Endothelial cell of umbilical vein (primary cell): ENCODE measurements around the gene LRIG1. TPM values are rescaled to one million over a fixed set of nuclear protein-coding genes. Genes with fewer than 3 reads are reported as not detected.

Experiments used
- BruUV-seq: library from RNA; stranded (reverse); fragments of 400-500 nt; replicated peaks from 2 replicates; lab custom pipeline; 2021; lab: Mats Ljungman, UMichigan
- CTCF ChIA-PET: fragments of 300-600, 350-600 bp; sonication (Branson Sonifier 250); formaldehyde crosslinking; loops from one replicate; lab custom pipeline; 2021; ENCODE audit warnings: antibody characterized with exemption, inconsistent platforms; lab: Charles Lee
- POLR2A ChIA-PET: fragments of 300-600, 350-600 bp; sonication (Branson Sonifier 250); formaldehyde crosslinking; loops from one replicate; lab custom pipeline; 2021; ENCODE audit warnings: antibody characterized with exemption, inconsistent platforms; lab: Charles Lee
- DNase-seq: peaks from one replicate; pipeline ENCODE4 v3.0.0-alpha.2; 2011; ENCODE audit warnings: low read depth, low spot score
- FAIRE-seq: peaks from 2 replicates; lab custom pipeline; 2011; peaks lifted over from hg19 to GRCh38; lab: Jason Lieb, UNC
- H2AFZ ChIP-seq: 2 replicates; pipeline ENCODE4 v1.6.0; 2012; ENCODE audit warnings: low read depth, low read length, control low read depth, inconsistent platforms
- H3K27ac ChIP-seq: 2 replicates; pipeline ENCODE4 v1.5.1; 2011; ENCODE audit warnings: low read depth, mild to moderate bottlenecking, control low read depth, low read length, moderate library complexity; ENCODE audit not compliant: insufficient read depth
- H3K27me3 ChIP-seq, 2 experiments: 2 replicates each; pipeline versions ENCODE4 v1.6.0 to v1.6.1; 2011; ENCODE audit warnings: low read length in 2 of 2, mixed read lengths in 1 of 2; ENCODE audit not compliant: control insufficient read depth in 2 of 2, insufficient read depth in 2 of 2
- H3K36me3 ChIP-seq, 2 experiments: 2 replicates in 1 of 2; 3 replicates in 1 of 2; pipeline ENCODE4 v1.5.1; 2011; ENCODE audit warnings: low read length in 2 of 2, mild to moderate bottlenecking in 1 of 2, moderate library complexity in 1 of 2; ENCODE audit not compliant: control insufficient read depth in 2 of 2, insufficient read depth in 2 of 2; ENCODE audit errors: extremely low read depth in 1 of 2
- H3K4me1 ChIP-seq: 3 replicates; pipeline ENCODE4 v1.5.1; 2011; ENCODE audit warnings: mild to moderate bottlenecking, low read length; ENCODE audit not compliant: control insufficient read depth, insufficient read depth; ENCODE audit errors: extremely low read depth
- H3K4me2 ChIP-seq: 2 replicates; pipeline ENCODE4 v1.6.1; 2011; ENCODE audit warnings: low read length, control low read depth, mixed read lengths; ENCODE audit not compliant: insufficient read depth
- H3K4me3 ChIP-seq, 3 experiments: fragments of 200-600 bp in 1 of 3; sonication (generic), shearing (Covaris generic) in 1 of 3; replicated peaks in 1 of 3; 2 replicates each; pipeline ENCODE4 v1.5.1; 2011 to 2016; ENCODE audit warnings: control low read depth in 3 of 3, low read length in 3 of 3, mild to moderate bottlenecking in 2 of 3, inconsistent platforms in 1 of 3, low read depth in 1 of 3, moderate library complexity in 1 of 3; ENCODE audit not compliant: insufficient read depth in 1 of 3
- H3K79me2 ChIP-seq: 2 replicates; pipeline ENCODE4 v1.6.0; 2012; ENCODE audit warnings: low read length, inconsistent platforms; ENCODE audit not compliant: control insufficient read depth, insufficient read depth
- H3K9ac ChIP-seq: replicated peaks from 2 replicates; pipeline ENCODE3; 2011; ENCODE audit warnings: low read length, control low read depth; ENCODE audit not compliant: insufficient read depth; ENCODE audit errors: extremely low read depth
- H3K9me1 ChIP-seq: replicated peaks from 3 replicates; pipeline ENCODE4 v1.6.0; 2011; ENCODE audit warnings: mild to moderate bottlenecking, low read length; ENCODE audit not compliant: control insufficient read depth, insufficient read depth; ENCODE audit errors: extremely low read depth
- H3K9me3 ChIP-seq: replicated peaks from 2 replicates; pipeline ENCODE4 v1.5.1; 2012; ENCODE audit warnings: low read length, inconsistent platforms; ENCODE audit not compliant: control insufficient read depth, insufficient read depth
- H4K20me1 ChIP-seq: replicated peaks from 2 replicates; pipeline ENCODE3; 2011; ENCODE audit warnings: mild to moderate bottlenecking, low read length; ENCODE audit not compliant: control insufficient read depth, insufficient read depth; ENCODE audit errors: extremely low read depth
- CTCF ChIP-seq, 2 donors: IDR thresholded peaks; 1 replicate in 1 of 2; 2 replicates in 1 of 2; pipeline ENCODE4 v1.5.1; 2011; ENCODE audit warnings: low read length in 2 of 2, mild to moderate bottlenecking in 2 of 2, moderate library complexity in 2 of 2, control low read depth in 1 of 2, inconsistent platforms in 1 of 2, low read depth in 1 of 2; ENCODE audit not compliant: insufficient read depth in 1 of 2; ENCODE audit errors: extremely low read depth in 1 of 2
- EZH2 ChIP-seq: IDR thresholded peaks from 2 replicates; pipeline ENCODE4 v1.6.1; 2012; ENCODE audit warnings: borderline replicate concordance, low read depth, mild to moderate bottlenecking, moderate library complexity, low read length, inconsistent platforms; ENCODE audit not compliant: severe bottlenecking
- FOS ChIP-seq: IDR thresholded peaks from 2 replicates; pipeline ENCODE4 v1.6.1; 2011; ENCODE audit warnings: mild to moderate bottlenecking, low read length, moderate library complexity, borderline replicate concordance; ENCODE audit not compliant: insufficient read depth
- GATA2 ChIP-seq: IDR thresholded peaks from 2 replicates; pipeline ENCODE4 v1.7.0; 2011; ENCODE audit warnings: low read depth, mild to moderate bottlenecking, moderate library complexity, mixed read lengths, low read length; ENCODE audit not compliant: insufficient read length, insufficient read depth
- JUN ChIP-seq: IDR thresholded peaks from 2 replicates; pipeline ENCODE4 v1.6.1; 2011; ENCODE audit warnings: borderline replicate concordance, low read depth; ENCODE audit not compliant: insufficient read length, insufficient read depth
- MYC ChIP-seq: IDR thresholded peaks from one replicate; pipeline ENCODE4 v1.6.1; 2011; ENCODE audit warnings: mild to moderate bottlenecking, low read depth, low read length
- POLR2A ChIP-seq: IDR thresholded peaks from 2 replicates; pipeline ENCODE4 v1.6.1; 2012; ENCODE audit warnings: low read depth, mild to moderate bottlenecking, control low read depth, low read length
- POLR2AphosphoS5 ChIP-seq: IDR thresholded peaks from 2 replicates; pipeline ENCODE4 v1.6.1; 2012; ENCODE audit warnings: low read depth, mild to moderate bottlenecking, control low read depth, low read length, moderate library complexity; ENCODE audit not compliant: insufficient read depth
- dilution Hi-C: fragments of 300-500 bp; cut with MboI; formaldehyde crosslinking; loops from one replicate; pipeline ENCODE4 v1.15.0; 2019; ENCODE audit warnings: low sequenced_read_pairs; ENCODE audit not compliant: extremely low pct_ligation_motif_present
- intact Hi-C: fragments of 100-400 bp; cut with micrococcal nuclease; formaldehyde crosslinking; loops from one replicate; pipeline ENCODE4 v1.10.0; 2022
- polyA plus RNA-seq, 4 experiments: library from polyadenylated mRNA; depleted of rRNA in 3 of 4; stranded (reverse) in 3 of 4; unstranded in 1 of 4; fragments of >200 nt; gene quantifications; 2 replicates each; pipeline versions ENCODE4 v1.2.1 to v1.2.3, GENCODE V29; 2011 to 2012; ENCODE audit warnings: missing spikeins in 1 of 4
- total RNA-seq: library from RNA; stranded (reverse); gene quantifications from 2 replicates; pipeline ENCODE4 v1.2.3, GENCODE V29; 2021
- TF ChIP-seq, protein P1 (sequence below): IDR thresholded peaks from 2 replicates; pipeline ENCODE4 v1.6.1; 2011; ENCODE audit not compliant: insufficient read depth, insufficient read length

LRIG1 gene
- total and polyA plus RNA-seq, 2 donors (not counting 3 experiments of a cell fraction or from before 2014, with no cell fraction given): 50.3 to 52.2 TPM

GRCh38 chr3:66432041-66432766, 68.6 kb downstream of the LRIG1 start:
- no peaks in the 10 kb centered on the region for H4K20me1 ChIP-seq
- peaks cover 17% of the 10 kb centered on the region for H3K79me2 ChIP-seq
- H3K27me3 ChIP-seq: no peaks in the 10 kb centered on the region
- H3K4me2 ChIP-seq: no peak overlapping the region
- ChIA-PET POLR2A (no interaction called here), CTCF (no interaction called here)
- H3K27ac ChIP-seq: no peak overlapping the region
- dilution Hi-C loops: no loop called here
- no peaks in the 10 kb centered on the region for H3K9me1 ChIP-seq
- H2AFZ ChIP-seq: no peak overlapping the region
- no peak for DNase-seq
- no peak for TF ChIP-seq POLR2AphosphoS5
- intact Hi-C loops: no loop called here
- no peak for FAIRE-seq
- no TSS peak for BruUV-seq
- H3K9me3 ChIP-seq: no peaks in the 10 kb centered on the region
- no peak overlapping the region for H3K4me3 ChIP-seq
- no peak overlapping the region for H3K9ac ChIP-seq
- peaks cover 21% of the 10 kb centered on the region for H3K4me1 ChIP-seq
- H3K36me3 ChIP-seq: no peaks in the 10 kb centered on the region

- no peaks in the 10 kb centered on the region for H3K36me3 ChIP-seq
- H3K9me1 ChIP-seq: no peaks in the 10 kb centered on the region
- peaks cover 22% of the 10 kb centered on the region for H3K79me2 ChIP-seq
- H2AFZ ChIP-seq: no peak overlapping the region
- H3K27me3 ChIP-seq: no peaks in the 10 kb centered on the region
- no peak overlapping the region for H3K9ac ChIP-seq
- no peak overlapping the region for H3K27ac ChIP-seq
- intact Hi-C loops (no loop called here), dilution Hi-C loops (no loop called here)
- CTCF ChIA-PET: no interaction called here
- no peak overlapping the region for H3K4me3 ChIP-seq
- H3K4me2 ChIP-seq: no peak overlapping the region
- BruUV-seq: no TSS peak
- H4K20me1 ChIP-seq: no peaks in the 10 kb centered on the region
- no peaks in the 10 kb centered on the region for H3K9me3 ChIP-seq
- DNase-seq (no peak), FAIRE-seq (no peak)
- POLR2A ChIA-PET: no interaction called here
- TF ChIP-seq JUN: no peak
- TF ChIP-seq CTCF (IDR thresholded peaks at IDR 0.05; ENCODE audit: extremely low read depth in 1 of 2, insufficient read depth in 1 of 2, low read depth in 1 of 2, low read length in 2 of 2): no peak
- TF ChIP-seq EZH2: no peak
- no peak for TF ChIP-seq FOS
- no peak for TF ChIP-seq MYC
- TF ChIP-seq, protein P1, sequence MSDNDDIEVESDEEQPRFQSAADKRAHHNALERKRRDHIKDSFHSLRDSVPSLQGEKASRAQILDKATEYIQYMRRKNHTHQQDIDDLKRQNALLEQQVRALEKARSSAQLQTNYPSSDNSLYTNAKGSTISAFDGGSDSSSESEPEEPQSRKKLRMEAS: no peak
- TF ChIP-seq POLR2A: no peak
- TF ChIP-seq GATA2: no peak
- TF ChIP-seq POLR2AphosphoS5: no peak
- H3K4me1 ChIP-seq: peaks cover 22% of the 10 kb centered on the region
Measured at GRCh38 chr3:66431494-66431893, 69.3 kb downstream of the LRIG1 start.
